ENCODE measurements around the gene CDR2.
"Not testable (repeated sequence)": the region's sequence is repeated elsewhere in the genome, so short reads cannot be mapped to it uniquely, and the experiment has no call there.

CDR2 gene

GRCh38 chr16:22301423-22301822 lies 73.0 kb downstream of the CDR2 start:
- not testable (repeated sequence) for DNase-seq

DNA sequence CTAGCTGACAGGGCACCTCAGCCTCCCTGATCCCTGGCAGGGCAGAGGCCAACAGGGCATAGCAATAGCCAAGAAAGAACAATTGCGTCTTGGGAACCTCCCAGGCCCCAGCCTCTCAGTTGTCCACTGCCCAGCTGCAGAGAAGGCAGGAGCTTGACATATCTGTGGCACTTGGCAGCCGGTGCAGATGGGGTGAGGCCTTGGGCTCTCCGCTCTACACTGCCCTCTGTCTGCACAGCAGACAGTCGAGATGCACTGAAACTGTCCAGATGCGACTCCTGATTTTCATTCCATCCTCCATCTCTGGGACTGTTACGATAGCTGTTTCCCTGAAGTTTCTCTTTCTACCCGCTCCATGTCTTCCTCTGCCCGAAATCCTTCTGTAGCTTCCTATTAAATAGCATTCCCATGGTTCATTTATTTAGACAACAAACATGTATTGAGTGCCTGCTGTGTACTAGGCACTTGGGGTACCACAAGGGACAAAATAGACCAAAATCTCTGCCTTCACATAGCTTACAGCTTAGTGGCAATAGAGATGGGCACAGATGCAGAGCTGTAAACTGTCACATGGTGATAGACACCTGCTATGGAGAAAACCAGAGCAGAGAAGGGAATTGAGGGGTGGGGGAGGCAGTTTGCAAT lies 73.9 kb downstream of the CDR2 start:
- DNase-seq = peak; percentile 23 to 25

- no peak for DNase-seq
Measured at GRCh38 chr16:22299036-22299435, 75.4 kb downstream of the CDR2 start.

DNA sequence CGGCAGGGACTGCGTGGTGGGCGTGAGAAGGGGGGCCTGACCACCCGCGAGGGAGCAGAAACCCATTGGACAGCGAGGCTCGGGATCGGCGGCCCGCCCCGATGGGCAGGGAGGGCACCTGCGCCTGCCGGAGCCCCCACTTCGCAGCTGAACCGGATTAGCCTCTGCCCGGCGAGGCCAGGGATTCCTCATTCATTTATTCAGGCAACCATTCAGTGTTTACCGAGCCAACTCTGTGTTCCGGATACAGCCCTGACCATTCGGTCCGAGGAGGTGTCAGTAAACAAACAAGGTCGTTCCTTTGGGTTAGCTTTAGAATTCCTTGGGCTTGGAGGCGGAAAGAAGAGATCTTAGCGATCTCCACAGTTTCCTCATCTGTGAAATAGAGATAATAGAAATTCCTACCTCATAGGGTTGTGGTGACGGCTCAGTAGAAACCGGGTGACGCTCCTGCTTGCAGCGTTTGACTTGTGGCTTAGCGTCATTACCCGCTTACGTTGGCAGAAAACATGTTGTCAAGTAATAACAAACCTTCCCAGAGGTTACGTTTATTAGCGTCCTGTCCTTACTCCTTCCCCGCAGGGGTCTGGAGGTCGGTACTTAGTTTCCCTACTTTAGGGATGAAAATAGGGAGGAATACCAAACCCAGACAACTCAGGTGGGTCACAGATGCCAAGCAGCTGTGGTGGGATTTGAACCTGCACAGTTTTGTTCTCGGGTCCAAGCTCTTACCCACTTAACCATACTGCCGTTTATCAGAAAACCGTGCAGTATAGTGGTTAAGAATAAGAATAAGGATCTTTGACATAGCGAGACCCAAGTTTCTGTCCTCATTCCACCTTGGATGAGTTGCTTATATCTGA lies 76.3 kb downstream of the CDR2 start:
- peak; percentile 92 to 93 for DNase-seq

GRCh38 chr16:22297114-22297870 lies 77.1 kb downstream of the CDR2 start, which contains the start of gene POLR3E:
Gene POLR3E (plus strand): TSS chr16:22297409. CDS start chr16:22302969, 5,560 bp downstream.
- DNase-seq = peak; percentile 96 to 100

DNA sequence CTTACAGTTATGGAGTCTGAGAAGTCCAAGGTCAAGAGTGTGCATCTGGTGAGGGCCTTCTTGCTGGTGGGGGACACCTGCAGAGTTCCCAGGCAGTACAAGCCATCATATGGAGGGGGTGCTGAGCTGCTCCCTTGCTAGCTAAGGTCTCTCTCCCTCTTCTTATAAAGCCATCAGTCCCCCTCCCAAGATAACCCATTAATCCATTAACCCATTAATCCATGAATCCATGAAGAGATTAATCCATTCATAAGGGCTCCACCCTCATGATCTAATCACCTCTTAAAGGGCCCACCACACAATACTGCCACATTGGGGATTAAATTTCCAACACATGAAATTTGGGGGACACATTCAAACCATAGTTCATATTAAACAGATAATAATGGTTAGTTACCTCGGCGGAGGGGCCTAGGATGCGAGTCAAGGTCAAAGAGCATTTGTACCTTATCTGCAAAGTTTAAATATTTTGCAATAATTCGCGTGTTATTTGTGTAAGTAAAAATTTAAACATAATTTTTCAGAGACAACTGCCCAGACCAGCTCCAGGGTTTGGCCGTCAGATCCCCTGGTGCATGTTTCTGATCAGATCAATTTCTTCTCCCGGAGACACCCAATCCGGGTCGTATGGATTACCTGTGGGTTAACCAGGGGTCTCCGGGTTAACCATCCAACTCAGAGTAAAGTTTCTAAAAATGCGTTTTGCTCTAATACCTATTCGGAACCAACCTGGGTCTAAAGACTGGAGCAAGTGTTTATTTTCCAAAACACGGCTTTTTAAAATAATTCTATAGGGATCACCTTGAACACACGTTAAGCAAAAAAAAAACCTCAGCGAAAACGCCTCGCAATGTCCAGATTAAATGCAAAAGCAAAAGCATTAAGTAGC lies 78.0 kb downstream of the CDR2 start:
- peak in 1 of 2 donors; percentile 28 for DNase-seq

Measured in inflammatory macrophage treated with lipopolysaccharide for 1 hour (primary cell).